ENCODE results near the gene LHPP.

Gene LHPP

GRCh38 chr10:124522131-124522932 is 60.7 kb downstream of the LHPP start:
- no peak for DNase-seq (ENCODE audit: low read depth)

GRCh38 chr10:124522933-124523871 is 61.6 kb downstream of the LHPP start:
- no peak for DNase-seq (ENCODE audit: low read depth)

GRCh38 chr10:124523901-124524300 is 62.3 kb downstream of the LHPP start:
- DNase-seq (ENCODE audit: low read depth) = peak; percentile 30

DNA sequence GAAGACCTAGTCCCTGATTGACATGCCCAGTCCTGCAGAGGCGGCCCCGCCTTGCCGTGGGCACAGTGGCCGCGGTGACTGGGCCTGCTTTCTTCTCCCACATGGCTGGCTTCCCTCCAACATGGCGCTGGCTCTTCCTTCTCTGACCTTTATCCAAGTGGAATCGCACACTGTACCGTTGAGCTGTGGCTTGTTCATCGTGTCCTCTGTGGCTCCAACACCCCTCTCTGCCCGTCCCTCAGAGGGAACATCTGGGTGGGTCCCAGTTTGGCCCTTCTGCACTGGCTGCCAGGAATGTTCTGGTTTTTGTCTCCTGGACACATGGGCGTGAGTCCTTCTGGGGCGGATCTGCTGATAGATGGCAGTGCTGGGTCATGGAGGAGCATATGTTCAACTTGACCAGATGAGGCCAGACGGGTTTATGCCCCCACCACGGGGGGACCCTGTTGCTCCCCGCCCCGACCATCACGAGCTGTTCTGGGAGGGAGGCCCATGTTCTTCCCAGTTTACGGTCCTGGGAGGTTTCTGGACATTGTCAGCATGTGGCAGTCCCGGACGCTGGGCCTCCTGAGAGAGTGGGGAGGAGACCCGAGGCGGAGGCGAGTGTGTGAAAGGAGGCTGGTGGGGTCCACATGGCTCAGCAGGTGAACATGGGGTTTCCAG is 63.5 kb downstream of the LHPP start:
- peak; percentile 61 for DNase-seq (ENCODE audit: low read depth)

DNA sequence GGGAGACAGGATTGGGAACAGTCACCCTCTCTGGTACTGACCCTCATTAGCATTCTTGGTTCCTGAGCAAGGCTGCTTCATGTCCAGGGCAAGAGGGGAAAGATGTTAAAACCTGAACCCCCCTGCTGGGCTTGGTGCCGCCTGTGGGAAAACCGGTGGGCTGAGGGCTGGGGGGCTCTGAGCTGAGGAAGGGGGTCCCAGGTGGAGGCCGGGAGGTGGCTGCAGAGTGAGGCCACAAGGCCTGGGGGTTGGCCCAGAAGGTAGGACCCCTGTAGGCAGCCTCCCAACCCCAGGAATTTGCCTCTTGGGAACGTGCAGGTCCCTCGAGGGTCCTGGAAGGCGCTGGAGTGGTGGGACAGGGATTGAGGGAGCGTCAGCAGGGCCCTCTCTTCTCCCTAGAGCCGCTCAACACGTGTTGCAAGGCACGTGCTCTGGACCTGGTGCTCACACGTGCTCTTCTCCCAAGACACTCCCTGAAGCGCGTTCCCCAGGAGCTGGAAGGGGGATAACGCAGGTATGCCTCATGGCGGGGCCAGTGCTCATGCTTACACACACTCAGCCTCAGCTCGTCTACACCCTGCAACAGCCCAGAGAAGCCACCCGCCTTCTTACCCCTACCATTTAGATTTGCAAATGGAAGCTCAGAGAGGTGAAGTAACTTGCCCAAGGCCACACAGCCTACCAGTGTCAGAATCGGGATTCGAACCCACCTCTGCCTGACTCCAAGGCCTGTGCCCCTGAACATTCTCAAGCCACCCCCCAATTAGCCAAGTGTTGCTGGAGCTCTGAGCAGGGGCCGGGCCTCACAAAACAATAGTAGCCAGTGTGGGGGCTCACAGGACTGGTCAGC is 64.4 kb downstream of the LHPP start:
- no peak for DNase-seq (ENCODE audit: low read depth)

DNA sequence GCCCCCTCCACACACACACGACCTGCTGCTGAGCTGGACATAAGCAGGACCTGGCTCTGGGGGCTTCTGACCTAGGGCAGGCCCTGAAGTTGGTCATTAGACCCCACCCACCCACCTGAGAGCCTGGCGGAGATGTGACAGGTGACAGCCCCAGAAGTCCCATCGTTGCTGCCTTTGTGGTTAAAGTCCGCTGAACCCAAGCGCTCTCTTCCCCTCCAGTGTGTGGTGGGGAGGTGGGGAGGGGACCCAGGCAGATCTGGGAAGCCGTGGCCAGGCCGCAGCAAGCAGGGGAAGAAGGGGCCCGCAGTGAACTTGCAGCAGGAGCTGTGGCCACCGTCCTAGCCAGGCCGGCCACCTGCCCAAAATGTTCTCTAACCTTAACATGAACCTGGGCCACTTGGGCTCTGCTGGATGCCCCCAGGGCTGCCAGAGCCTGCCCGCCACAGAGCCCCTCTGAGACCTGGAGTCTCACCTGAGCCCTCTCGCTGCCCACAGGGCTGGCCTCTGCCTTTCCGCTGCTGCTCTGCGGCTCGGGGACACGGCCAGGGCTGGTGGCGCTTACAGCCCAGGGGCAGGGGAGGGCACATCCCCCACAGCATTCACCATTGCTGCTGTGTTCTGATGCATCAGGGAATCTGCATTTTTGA is 65.1 kb downstream of the LHPP start:
- DNase-seq (ENCODE audit: low read depth) = no peak

DNA sequence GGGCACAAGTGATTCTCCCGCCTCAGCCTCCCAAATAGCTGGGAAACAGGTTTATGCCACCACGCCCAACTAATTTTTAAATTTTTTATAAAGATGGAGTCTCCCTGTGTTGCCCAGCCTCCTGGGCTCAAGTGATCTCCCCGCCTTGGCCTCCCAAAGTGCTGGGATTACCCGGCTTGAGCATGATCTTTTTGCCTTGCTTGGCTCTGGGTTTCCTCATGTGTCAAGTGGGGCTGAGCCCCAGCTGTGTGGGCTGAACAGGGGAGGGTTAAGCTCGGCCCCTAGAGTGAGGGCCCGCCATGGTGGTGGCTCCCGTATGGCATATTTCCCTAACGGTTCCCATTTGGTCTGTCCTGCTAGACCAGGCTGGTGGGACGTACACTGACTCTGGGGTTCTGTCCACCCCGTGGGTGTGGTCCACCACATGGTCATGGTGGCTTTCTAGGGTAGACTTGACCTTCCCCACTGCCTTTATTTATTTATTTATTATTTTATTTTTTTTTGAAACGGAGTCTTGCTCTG is 66.3 kb downstream of the LHPP start:
- no peak for DNase-seq (ENCODE audit: low read depth)

- no peak for DNase-seq (ENCODE audit: low read depth)
Measured at GRCh38 chr10:124529661-124530214, 68.1 kb downstream of the LHPP start.

DNA sequence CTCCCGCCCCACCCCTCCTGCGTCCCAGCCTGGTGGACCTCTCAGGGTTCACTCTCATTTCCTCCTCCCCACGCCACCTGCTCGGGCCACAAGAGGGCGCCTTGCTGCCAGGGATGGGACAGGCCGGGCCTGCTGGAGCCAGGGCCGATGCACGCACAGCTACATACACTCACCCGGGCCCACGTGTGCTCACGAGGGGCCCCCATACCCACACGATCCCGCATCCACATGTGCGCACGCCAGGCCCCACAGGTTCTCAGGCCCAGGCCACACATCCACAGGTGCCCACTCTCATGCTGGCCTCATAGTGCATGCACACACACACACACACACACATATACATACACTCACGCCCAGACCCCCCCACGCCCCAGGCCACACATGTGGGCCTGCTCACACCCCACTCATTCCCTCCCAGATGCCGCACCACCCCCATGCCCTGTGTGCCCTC is 68.6 kb downstream of the LHPP start:
- DNase-seq (ENCODE audit: low read depth) = peak; percentile 70

DNA sequence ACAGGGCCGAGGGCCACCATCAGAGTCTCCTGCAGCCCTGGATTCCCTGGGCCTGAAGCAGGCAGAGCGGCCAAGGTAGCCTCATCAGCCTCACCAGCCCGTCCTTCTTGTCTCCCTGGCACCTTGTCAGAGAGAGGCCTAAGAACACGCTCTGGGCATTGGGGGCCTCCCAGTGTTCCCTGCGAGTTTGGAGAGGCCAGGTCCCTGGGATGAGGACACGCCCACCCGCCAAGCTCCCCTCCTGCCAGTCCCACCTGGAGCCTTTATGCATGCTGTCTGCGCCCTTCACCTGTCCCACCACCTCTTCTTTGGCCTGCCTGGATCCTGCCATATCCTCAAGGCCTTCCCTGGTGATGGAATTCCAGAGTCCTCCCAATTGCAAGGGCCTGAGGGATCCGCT is 69.2 kb downstream of the LHPP start:
- DNase-seq (ENCODE audit: low read depth) = no peak

DNA sequence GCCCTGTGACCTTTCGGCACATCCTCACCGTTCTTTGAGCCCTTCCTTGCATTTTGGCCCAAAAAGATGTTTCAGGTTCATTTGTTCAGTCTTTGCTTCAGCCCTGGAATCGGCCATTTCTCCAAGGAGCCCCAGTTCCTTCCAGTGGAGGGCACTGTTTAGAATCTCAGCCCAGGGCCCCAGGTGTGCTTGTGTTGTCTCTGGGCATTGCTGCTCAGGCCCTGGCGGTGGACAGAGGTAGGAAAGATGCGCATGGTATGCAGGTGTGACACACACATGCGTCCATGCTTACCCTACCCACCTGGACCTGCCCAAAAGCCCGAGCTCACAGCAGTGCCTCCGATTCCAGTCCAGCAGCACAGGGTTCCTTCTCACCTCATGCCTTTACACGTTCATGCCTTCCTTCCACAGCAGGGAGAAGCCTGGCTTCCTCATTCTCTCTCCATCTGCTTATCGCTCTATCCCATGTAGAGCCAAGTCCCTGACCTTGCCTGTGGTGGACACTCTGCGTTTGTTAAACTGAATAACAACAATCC is 70.6 kb downstream of the LHPP start:
- no peak for DNase-seq (ENCODE audit: low read depth)

- no peak for DNase-seq (ENCODE audit: low read depth)
Measured at GRCh38 chr10:124532788-124533187, 71.2 kb downstream of the LHPP start.

DNA sequence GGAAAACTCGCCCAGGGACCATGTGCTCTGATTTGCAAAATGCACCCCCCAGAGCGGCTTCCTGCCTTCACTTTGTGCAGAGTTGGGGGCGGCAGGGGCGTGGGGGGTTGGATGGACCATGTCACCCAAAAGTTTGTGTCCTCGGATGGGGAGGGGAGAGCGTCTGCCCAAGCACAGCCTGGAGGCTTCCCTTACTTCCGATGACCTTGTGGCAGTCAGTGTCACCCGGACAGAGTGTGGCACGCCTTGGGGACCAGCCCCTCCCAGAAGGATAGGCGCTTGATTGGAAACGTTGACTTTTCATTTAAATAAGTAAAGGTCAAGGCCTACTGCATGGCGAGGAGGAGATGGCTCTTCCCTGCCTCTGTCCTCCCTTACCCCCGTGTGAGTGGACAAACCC is 71.6 kb downstream of the LHPP start:
- no peak for DNase-seq (ENCODE audit: low read depth)

GRCh38 chr10:124534231-124534798 is 72.7 kb downstream of the LHPP start:
- peak; percentile 32 for DNase-seq (ENCODE audit: low read depth)

DNA sequence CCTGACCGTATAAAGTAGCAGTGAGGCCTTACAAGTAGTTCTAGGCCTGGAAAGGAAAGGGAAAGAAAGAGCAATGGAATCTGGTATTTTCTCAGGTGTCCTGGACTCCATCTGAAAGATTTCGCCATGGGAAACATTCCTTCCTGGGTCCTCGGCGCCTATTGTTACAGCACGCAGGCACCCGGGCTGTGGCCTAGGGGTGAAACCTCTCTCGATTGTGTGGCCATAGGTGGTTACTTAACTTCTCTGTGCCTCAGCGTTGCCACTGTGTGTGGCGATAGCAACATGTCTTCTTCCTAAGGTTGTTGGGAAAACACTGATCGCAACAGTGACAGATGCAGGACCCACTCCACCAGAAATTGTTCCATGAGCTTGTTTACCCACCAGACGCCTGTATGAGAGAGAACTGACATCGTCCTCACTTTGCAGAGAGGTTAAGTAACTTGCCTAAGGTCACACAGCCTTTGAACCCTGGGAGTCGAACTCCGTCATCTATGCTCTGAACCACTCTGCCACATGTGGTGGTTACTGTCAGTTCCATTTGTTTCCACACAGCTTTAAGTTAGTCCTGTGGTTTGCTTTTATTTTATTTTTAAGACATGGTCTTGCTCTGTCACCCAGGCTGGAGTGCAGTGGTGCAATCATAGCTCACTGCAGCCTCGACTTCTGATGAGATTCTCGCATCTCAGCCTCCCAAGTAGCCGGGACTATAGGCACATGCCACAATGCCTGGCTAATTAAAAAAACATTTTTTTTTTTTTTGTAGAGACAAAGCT is 73.4 kb downstream of the LHPP start:
- no peak for DNase-seq (ENCODE audit: low read depth)

DNA sequence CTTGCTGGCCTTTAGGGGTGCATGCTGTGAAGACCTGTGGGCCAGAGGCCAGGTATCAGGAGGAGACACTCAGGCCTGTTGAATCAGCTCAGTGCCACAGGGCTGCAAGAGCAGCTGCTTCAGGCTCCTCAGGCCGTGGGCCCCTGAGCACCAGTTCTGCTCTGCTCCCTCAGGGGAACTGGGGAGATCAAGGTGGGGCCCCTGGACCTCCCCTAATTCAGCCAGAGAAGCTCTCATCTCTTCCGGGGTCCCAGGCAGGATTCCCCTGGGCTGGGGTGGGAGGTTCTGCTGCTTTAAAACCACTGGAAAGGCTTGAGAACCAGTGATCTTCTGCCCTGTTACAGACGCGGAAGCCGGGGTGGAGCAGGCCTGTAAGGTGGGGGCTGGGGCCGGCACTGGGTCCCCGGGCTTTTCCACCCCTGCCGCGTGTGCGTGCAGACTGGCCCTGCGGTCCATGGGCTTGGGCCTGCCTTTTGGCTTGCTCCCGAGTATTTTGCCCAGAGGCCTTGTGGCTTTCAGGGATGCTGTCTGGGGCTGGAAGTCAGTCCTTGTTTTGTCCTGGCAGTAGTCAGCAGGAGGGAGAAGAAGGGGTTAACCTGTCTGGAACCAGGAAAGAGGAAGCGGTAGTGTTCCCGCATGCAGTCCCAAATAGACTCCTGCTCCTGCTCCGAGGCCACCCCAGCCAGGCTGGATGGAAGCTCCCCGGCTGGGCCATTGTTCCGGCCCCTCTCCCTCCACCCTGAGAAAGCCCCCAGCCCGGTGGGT is 74.3 kb downstream of the LHPP start:
- DNase-seq (ENCODE audit: low read depth) = no peak

DNA sequence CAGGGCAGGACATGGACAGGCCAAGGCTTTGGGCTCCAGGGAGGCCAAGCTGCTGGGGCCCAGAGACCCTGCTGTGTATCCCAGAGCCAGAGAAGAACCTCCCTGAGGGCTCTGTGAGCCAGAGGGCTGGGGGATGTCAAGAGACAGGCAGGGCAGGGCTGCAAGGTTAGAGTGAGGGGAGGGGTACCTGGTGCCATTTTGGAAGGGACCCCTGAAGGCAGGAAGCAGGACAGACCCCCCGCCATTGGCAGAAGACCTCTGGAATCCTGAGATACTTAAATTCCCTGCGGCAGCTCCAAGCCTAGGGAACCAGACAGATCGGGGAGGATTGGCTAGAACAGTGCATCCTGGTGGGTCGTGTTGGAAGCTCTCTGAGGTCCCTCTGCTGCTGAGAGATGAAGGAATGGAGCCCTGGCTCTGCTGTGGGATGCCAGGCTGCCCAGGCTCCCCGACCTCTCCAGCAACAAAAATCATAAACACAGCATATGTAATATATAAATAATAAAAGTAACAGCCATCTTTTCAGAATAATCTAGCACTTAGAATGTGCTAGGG is 75.0 kb downstream of the LHPP start:
- DNase-seq (ENCODE audit: low read depth) = no peak

- DNase-seq (ENCODE audit: low read depth) = no peak
Measured at GRCh38 chr10:124537166-124537725, 75.6 kb downstream of the LHPP start.

Measured in amniotic epithelial cell (primary cell).